ENCODE data around the gene NOX5. TPM values are rescaled to one million over a fixed set of nuclear protein-coding genes. Genes with fewer than 3 reads are reported as not detected.

NOX5 gene
- total RNA-seq, 4 donors from 2014 or later = 0.33 to 2.1 (median 0.39) TPM

DNA sequence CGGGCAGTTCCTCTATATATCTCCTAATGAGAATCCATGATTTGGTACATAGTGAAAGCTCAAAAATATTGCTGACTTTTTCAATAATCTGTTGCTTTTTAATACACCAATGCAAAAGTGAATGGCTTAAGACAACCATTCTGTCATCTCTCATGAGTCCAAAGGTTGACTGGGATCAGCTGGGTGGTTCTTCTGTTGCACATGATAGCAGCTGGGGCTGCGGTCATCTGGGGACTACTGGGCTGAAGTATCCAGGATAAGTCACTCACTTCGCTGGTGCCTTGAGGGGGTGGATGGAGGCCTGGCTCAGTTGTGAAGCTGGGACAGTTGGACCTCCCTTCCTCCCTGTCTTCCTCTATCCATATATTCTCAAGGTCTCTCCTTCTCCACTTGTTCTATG, 53.7 kb downstream of the NOX5 start:
- TF ChIP-seq CTCF (IDR thresholded peaks at IDR 0.05; ENCODE audit: low read depth) = no peak

GRCh38 chr15:69069996-69070395, 55.5 kb downstream of the NOX5 start:
- TF ChIP-seq CTCF (IDR thresholded peaks at IDR 0.05; ENCODE audit: low read depth) = no peak

GRCh38 chr15:69070396-69070795, 55.9 kb downstream of the NOX5 start:
- TF ChIP-seq CTCF (IDR thresholded peaks at IDR 0.05; ENCODE audit: low read depth) = no peak

- TF ChIP-seq CTCF (IDR thresholded peaks at IDR 0.05; ENCODE audit: low read depth) = no peak
Observed at GRCh38 chr15:69071260-69071659, 56.8 kb downstream of the NOX5 start.

GRCh38 chr15:69072906-69073305, 58.4 kb downstream of the NOX5 start:
- no peak for TF ChIP-seq CTCF (IDR thresholded peaks at IDR 0.05; ENCODE audit: low read depth)

GRCh38 chr15:69074001-69074842, 59.7 kb downstream of the NOX5 start:
- TF ChIP-seq CTCF (IDR thresholded peaks at IDR 0.05; ENCODE audit: low read depth) = no peak

- no peak for TF ChIP-seq CTCF (IDR thresholded peaks at IDR 0.05; ENCODE audit: low read depth)
Observed at GRCh38 chr15:69074843-69075224, 60.3 kb downstream of the NOX5 start.

Data from subcutaneous adipose tissue (tissue), 4 donors.